Ureter (tissue), 1 donor: ENCODE data around the gene LDLRAD2. TPM values are rescaled to one million over a fixed set of nuclear protein-coding genes. Genes with fewer than 3 reads are reported as not detected.
"Not testable (repeated sequence)": the region's sequence is repeated elsewhere in the genome, so short reads cannot be mapped to it uniquely, and the experiment has no call there.

Source experiments
- DNase-seq: peaks from one replicate; pipeline ENCODE4 v3.0.0-alpha.2; 2020; ENCODE audit warnings: low spot score
- total RNA-seq: library from RNA; stranded (reverse); gene quantifications from one replicate; pipeline ENCODE4 v1.2.4, GENCODE V29; 2023
- donor health status: DM: yes; HTN: yes; CAD: no.

Gene LDLRAD2
- total RNA-seq, 1 donor from 2014 or later, result 1.1 TPM

- DNase-seq, result no peak
These were observed 28.1 kb upstream of the LDLRAD2 start for GRCh38 chr1:21783679-21784603.

DNA sequence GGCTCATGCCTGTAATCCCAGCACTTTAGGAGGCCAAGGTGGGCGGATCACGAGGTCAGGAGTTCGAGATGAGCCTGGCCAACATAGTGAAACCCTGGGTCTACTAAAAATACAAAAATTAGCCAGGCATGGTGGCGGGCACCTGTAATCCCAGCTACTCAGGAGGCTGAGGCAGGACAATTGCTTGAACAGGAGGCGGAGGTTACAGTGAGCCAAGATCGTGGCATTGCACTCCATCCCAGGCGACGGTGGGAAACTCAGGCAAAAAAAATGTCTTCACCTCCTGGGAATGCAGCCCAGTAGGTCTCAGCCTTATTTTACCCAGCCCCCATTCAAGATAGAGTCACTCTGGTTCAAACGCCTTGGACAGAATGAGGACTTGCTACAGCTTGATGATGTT, 26.3 kb upstream of the LDLRAD2 start:
- not testable (repeated sequence) for DNase-seq

DNA sequence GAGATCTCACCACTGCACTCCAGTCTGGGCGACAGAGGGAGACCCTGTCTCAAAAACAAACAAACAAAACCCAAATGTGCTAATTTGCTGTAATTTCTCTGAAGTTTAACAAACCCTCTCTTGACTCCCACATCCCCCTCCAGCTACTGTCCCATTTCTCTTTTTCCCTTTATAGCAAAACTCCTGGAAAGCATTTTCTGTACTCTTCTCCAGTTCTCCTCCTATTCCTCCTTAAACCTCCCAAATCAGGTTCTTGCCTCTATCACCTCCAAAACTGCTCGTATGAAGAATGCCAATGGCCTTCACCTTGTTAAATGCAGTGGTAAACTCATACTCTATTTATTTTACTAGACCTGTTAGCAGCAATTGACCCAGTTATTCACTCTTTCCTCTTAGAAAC, 25.4 kb upstream of the LDLRAD2 start:
- no peak for DNase-seq

- DNase-seq, result no peak
These were observed 19.0 kb upstream of the LDLRAD2 start for GRCh38 chr1:21793104-21793503.

GRCh38 chr1:21794656-21795055, 17.4 kb upstream of the LDLRAD2 start:
- no peak for DNase-seq

DNA sequence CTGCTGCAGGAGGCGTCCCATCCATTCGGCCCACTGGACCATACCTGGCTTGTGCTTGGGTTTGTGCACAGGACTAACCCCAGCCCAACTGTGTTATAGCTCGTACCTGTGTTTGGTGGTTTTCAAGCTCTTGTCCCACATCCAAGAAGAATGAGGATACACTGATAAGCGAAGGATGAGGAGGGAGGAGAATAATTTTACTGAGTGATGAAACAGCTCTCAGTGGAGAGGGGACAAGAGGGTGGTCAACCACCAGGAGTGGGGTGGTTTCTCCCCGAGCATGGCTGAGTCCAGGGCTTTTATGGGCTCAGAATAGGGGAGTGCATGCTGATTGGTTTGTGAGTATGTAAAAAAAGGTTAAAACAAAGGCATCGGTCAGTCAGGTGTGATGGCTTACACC, 17.0 kb upstream of the LDLRAD2 start:
- DNase-seq, result no peak

DNA sequence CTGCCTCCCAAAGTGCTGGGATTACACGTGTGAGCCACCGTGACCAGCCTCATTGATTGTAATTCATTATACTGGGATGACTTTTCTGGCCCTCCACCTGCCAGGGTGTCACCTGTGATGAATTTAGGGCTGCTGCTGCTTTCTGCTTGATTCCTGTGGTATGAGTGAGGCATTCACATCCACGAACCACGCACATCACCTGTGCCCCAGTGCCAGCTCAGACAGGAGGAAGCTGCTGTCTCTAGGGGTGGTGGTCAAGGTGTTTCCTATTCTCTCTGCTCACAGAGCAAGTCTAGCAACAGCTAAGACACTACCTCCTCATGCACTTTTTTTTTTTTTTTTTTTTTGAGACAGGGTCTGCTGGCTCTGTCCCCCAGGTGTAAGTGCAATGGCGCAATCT, 12.3 kb upstream of the LDLRAD2 start:
- DNase-seq, result no peak

DNA sequence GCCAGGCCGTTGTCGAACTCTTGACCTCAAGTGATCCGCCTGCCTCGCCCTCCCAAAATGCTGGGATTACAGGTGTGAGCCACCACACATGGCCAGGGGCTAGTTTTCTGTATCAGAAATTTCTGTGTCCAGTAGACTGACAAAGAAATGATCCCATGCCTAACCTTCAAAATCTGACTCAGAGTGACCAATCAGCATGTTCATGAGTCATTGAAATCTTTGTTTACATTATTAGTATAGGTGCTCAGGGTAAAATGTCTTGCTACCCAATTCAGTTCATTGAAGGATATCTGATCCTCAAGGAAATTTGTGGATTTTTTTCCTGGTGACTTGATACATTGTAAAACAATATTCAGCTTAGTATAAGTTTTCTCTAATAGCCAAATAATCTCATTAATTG, 11.0 kb upstream of the LDLRAD2 start:
- DNase-seq, result no peak

- DNase-seq, result no peak
These were observed 7.5 kb upstream of the LDLRAD2 start for GRCh38 chr1:21804536-21804935.

DNA sequence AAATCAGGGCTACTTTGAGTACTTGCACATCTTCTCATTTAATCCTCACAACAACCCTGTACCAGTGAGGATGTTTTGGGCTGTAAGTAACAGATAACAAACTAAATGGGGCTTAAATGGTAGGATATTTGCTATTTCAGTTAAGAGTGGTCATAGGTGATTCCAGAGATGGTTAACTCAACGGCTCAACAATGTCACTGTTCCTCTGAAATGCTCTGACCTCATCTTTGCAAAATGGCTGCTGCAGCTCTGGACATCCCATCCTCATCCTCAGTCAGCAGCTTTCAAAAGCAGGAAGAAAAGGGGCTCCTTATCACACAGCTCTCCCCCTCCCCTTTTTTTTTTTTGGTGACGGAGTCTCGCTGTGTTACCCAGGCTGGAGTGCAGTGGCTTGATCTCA, 1.5 kb downstream of the LDLRAD2 start:
- DNase-seq, result no peak

- no peak for DNase-seq
These were observed 2.3 kb downstream of the LDLRAD2 start for GRCh38 chr1:21814241-21814918.

- DNase-seq, result no peak
These were observed 3.0 kb downstream of the LDLRAD2 start for GRCh38 chr1:21814981-21815582.

GRCh38 chr1:21815724-21816321, 3.8 kb downstream of the LDLRAD2 start:
- no peak for DNase-seq

DNA sequence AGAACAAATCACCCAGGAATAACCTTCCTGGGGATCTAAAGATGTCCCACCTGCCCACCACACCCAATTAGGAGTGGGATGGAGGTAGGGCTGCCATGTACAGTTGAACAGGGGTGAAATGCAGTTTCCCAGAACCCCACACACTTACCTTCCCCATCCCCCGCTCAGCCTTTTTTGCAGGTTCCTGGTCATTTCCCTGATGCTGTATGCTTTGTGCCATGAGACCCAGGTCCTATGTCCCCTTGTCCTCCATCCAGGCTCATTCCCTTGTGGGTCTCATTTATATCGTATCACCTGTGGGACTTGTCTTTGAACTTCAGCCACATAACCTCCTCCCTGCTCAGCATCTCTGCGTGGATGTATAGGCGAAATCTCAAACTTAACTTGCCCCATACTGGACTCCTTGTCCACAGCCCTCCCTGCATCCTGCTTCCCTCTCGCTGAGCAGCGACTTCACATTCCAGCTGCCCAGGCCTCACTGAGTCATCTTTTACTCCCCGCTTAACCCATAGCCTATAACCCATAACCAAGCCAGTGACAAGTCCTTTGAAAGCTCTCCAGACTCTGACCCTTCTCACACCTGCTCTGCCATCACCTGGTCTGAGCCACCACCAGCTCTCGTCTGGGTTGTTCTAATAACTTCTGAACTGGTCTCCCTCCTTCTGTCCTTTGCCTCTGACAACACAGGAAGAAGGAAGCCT, 4.7 kb downstream of the LDLRAD2 start:
- no peak for DNase-seq

- no peak for DNase-seq
These were observed 6.6 kb downstream of the LDLRAD2 start for GRCh38 chr1:21818656-21819055.

DNA sequence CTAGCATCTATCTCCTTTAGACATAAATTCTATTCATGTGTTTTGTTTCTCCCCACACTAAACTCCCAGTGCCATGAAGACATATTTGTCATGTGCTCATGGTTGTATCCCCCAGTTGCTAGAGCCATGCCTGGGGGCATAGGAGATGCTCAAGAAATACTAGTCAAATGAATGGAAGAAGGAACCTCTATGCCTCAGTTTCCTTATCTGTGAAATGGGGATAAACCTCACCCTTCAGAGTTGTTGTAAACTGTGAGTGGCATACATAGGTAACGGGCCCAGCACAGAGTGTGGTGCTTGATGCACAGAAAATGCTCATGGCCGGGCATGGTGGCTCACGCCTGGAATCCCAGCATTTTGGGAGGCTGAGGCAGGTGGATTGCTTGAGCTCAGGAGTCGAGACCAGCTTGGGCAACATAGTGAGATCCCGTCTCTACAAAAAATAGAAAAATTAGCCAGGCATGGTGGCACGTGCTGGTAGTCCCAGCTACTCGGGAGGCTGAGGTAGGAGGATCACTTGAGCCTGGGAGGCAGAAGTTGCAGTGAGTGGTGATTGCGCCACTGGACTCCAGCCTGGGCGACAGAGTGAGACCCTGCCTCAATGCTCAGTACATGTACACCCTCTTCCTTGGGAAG, 8.7 kb downstream of the LDLRAD2 start:
- no peak for DNase-seq

DNA sequence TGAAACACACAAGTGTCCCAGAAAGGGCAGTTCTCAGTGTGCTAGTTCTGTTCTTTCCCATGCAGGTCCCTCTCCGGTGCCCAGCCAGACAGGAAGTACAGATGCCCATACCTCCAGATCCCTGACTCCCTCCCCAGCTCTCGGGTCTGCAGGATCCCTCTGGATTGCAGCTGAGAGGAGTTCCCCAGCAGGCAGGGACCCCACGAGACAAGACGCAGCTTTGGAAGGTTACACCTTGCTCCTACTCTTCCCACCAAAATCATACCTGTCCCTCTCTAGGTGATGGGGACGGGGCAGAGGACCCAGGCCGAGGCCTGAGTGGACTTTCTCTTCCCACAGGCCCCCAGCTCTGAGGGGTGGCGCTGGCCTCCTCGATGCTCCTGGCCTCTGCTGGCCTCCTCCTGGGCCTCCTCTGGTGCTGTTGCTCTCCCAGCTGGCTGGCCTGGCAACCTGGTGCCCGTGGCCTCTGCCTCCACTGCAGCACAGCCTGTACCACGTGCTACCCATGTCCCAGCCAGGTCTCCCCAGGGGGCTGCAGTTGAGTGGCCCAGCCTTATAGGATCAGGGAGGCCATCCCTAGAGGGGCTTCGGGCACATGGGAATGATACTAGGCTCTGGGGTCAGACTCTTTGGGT, 9.4 kb downstream of the LDLRAD2 start:
- DNase-seq, result no peak

DNA sequence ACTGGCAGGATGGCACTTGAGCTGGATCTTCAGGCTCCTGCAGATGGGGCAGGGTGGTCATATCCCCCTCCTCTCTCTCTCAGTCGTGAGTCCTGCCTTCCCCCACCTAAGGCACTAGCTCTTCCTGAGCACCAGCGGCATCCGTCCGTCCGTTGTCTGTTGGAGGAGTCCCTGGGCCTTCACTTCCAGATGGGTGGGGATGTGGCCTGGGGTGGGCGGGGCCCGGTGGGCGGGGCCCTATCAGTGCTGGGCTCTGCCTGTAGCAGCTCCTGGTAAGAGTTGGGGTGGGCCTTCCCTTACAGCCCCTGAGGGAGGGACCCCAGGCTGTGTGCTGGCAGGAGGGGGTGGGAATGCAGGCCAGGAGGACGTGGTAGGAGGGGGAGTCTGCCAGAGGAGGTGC, 10.3 kb downstream of the LDLRAD2 start:
- DNase-seq, result no peak

DNA sequence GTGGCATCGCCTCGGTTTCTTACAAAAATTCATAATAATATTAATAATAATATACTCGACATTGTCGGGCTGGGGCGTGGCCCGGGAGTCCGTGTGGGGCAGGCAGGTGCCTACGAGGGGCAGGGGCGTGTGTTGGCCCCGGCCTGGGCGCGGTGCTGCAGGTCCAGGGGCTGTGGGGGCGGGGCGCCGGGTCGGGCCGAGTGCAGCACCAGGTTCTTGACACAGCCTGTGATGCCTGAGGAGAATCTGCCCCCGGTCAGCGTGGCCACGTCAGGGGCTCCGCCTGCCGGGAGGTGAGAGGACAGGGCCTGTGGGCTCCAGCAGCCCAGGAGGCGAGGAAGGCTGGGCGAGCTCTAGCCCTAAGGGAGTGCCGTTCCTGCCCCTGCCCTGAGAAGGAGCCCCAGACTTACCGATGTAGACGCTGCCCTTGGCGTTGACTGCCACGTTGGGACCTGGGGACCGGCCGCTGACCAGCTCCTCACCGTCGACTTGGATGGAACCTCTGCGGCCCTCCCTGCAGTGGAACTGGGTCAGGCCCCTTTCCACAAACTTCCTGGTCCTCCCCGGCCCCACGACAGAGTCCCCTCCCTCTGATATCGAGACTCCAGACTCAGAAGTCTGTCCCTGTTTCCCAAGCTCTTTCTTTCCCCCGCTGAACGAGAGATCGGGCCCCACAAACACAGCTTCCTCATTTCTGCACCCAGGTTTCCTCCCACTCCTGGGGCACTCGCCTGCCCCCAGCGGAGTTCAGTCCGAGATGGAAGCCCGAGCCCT, 11.3 kb downstream of the LDLRAD2 start:
- DNase-seq, result no peak
